ENCODE data around the gene CXXC5. TPM values are rescaled to one million over a fixed set of nuclear protein-coding genes. Genes with fewer than 3 reads are reported as not detected.
A peak's percentile ranks its signal among the peaks of the same experiment; 100 is the strongest.
"Not testable (repeated sequence)": the region's sequence is repeated elsewhere in the genome, so short reads cannot be mapped to it uniquely, and the experiment has no call there.

The CXXC5 gene
- total RNA-seq, 1 donor from 2014 or later = 37.3 TPM

DNA sequence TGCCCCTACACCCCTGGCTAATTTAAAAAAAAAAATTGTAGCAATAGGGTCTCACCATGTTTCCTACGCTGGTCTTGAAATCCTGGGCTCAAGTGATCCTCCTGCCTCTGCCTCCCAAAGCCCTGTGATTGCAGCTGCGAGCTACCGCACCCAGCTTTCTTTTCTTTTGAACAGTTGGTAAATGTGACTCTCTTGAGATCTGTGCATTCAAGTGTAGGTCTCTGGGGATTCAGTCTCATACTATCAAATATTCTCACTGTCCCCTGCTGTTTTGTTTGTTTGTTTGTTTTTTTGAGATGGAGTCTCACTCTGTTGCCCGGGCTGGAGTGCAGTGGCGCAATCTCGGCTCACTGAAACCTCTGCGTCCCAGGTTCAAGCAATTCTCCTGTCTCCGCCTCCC is 42.3 kb upstream of the CXXC5 start:
- no peak overlapping the region for H3K4me3 Mint-ChIP-seq (ENCODE audit: unreplicated experiment)
- TF ChIP-seq, protein P1, sequence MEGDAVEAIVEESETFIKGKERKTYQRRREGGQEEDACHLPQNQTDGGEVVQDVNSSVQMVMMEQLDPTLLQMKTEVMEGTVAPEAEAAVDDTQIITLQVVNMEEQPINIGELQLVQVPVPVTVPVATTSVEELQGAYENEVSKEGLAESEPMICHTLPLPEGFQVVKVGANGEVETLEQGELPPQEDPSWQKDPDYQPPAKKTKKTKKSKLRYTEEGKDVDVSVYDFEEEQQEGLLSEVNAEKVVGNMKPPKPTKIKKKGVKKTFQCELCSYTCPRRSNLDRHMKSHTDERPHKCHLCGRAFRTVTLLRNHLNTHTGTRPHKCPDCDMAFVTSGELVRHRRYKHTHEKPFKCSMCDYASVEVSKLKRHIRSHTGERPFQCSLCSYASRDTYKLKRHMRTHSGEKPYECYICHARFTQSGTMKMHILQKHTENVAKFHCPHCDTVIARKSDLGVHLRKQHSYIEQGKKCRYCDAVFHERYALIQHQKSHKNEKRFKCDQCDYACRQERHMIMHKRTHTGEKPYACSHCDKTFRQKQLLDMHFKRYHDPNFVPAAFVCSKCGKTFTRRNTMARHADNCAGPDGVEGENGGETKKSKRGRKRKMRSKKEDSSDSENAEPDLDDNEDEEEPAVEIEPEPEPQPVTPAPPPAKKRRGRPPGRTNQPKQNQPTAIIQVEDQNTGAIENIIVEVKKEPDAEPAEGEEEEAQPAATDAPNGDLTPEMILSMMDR (IDR thresholded peaks at IDR 0.05; ENCODE audit: unreplicated experiment) = no peak
- peaks cover 5% of the 10 kb centered on the region for H3K4me1 Mint-ChIP-seq (ENCODE audit: unreplicated experiment)
- peaks cover 11% of the 10 kb centered on the region for H3K36me3 Mint-ChIP-seq (ENCODE audit: low read depth, unreplicated experiment)
- peak overlapping the region; percentile 68 for H3K27ac Mint-ChIP-seq (ENCODE audit: unreplicated experiment)
- no peaks in the 10 kb centered on the region for H3K27me3 Mint-ChIP-seq (ENCODE audit: unreplicated experiment)
- no peak for DNase-seq (ENCODE audit: low spot score)
- H3K9me3 Mint-ChIP-seq (ENCODE audit: unreplicated experiment) = no peaks in the 10 kb centered on the region

DNA sequence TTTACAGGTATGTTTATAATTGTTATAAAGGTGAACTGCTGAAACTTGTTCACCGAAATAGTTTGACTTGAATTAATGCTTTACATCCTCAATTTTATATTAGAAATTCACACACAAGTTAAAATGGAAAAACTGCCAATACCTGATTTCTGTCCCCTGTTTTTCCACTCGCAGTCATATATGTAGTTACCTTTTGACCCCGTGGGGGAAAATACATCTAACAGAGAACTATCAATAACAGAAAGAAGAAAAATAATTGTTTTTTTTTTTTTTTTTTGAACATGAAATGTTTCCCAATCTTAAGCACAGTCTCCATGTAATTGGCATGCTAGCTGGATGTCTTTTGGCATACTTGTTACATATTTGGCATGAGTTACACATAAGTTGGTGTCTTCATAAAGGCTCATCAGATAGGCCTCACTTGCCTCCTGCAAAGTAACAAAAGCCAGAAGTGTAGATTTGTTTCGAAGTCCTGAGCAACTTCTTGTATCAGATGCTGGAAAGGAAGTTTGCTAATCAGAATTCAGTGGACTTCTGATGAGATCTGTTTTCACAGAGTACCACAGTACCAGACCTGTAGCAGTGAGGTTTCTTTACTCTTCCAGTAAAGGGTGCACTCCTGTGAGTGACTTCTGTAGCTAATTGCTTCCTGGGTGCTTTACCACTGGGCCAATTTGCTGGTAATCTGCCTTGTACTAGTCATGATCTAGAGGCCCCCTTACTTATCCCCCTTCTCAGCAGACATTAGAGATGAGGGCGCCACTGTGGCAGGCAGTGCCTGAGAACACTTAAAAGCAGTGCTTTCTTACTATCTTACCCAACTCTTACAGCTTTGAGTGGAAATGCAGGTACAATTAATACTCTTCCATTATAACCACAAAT is 36.2 kb upstream of the CXXC5 start:
- H3K4me3 Mint-ChIP-seq (ENCODE audit: unreplicated experiment) = no peak overlapping the region
- peaks cover 18% of the 10 kb centered on the region for H3K36me3 Mint-ChIP-seq (ENCODE audit: low read depth, unreplicated experiment)
- H3K4me1 Mint-ChIP-seq (ENCODE audit: unreplicated experiment) = no peaks in the 10 kb centered on the region
- no peaks in the 10 kb centered on the region for H3K9me3 Mint-ChIP-seq (ENCODE audit: unreplicated experiment)
- TF ChIP-seq, protein P1 (IDR thresholded peaks at IDR 0.05; ENCODE audit: unreplicated experiment) = no peak
- no peaks in the 10 kb centered on the region for H3K27me3 Mint-ChIP-seq (ENCODE audit: unreplicated experiment)
- DNase-seq (ENCODE audit: low spot score) = no peak
- H3K27ac Mint-ChIP-seq (ENCODE audit: unreplicated experiment) = no peak overlapping the region

DNA sequence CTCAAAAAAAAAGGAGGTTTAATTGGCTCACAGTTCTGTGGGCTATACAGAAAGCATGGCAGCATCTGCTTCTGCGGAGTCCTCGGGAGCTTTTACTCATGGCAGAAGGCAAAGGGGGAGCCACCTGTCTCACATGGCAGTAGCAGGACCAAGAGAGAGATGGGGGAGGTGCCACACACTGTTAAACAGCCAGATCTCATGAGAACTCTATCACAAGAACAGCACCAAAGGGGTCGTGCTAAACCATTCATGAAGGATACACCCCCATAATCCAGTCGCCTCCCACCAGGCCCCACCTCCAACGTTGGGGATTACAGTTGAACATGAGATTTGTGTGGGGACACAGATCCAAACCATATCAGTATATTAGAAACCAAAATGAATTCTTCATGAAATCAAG is 28.3 kb upstream of the CXXC5 start:
- no peak overlapping the region for H3K4me3 Mint-ChIP-seq (ENCODE audit: unreplicated experiment)
- DNase-seq (ENCODE audit: low spot score) = no peak
- peaks cover 25% of the 10 kb centered on the region for H3K36me3 Mint-ChIP-seq (ENCODE audit: low read depth, unreplicated experiment)
- no peak overlapping the region for H3K27ac Mint-ChIP-seq (ENCODE audit: unreplicated experiment)
- H3K9me3 Mint-ChIP-seq (ENCODE audit: unreplicated experiment) = no peaks in the 10 kb centered on the region
- H3K4me1 Mint-ChIP-seq (ENCODE audit: unreplicated experiment) = no peaks in the 10 kb centered on the region
- no peaks in the 10 kb centered on the region for H3K27me3 Mint-ChIP-seq (ENCODE audit: unreplicated experiment)
- TF ChIP-seq, protein P1 (IDR thresholded peaks at IDR 0.05; ENCODE audit: unreplicated experiment) = no peak

DNA sequence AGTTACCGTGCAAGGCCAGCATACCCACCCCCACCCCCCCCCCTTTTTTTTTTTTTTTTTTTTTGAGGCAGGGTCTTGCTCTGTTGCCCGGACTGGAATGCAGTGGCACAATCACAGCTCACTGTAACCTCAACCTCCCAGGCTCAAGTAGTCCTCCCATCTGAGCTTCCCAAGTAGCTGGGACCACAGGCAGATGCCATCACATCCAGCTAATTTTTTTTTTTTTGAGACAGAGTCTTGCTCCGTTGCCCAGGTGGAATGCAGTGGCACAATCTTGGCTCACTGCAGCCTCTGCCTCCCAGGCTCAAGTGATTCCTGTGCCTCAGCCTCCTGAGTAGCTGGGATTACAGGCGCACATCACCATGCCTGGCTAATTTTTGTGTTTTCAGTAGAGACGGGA is 22.8 kb upstream of the CXXC5 start:
- not testable (repeated sequence) for H3K27ac Mint-ChIP-seq (ENCODE audit: unreplicated experiment); H3K4me3 Mint-ChIP-seq (ENCODE audit: unreplicated experiment); H3K4me1 Mint-ChIP-seq (ENCODE audit: unreplicated experiment); H3K27me3 Mint-ChIP-seq (ENCODE audit: unreplicated experiment); DNase-seq (ENCODE audit: low spot score); H3K9me3 Mint-ChIP-seq (ENCODE audit: unreplicated experiment)
- H3K36me3 Mint-ChIP-seq (ENCODE audit: low read depth, unreplicated experiment) = peaks cover 33% of the 10 kb centered on the region

DNA sequence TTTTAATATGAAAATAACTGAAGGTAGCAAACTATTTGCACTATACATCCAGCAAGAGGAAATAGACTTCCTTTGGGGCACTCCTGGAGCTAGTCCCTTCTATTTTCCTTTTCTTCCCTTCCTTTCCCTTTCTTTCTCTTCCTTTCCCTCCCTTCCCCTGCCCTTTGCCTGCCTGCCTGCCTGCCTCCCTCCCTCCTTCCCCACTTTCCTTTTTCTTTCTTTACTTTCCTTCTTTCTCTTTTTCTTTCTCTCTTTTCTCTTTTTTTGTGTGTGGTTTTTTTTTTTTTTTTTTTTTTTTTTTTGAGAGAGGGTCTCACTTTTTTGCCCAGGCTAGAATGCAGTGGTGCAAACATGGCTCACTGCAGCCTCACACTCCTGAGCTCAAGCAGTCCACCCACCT is 17.3 kb upstream of the CXXC5 start:
- peaks cover 21% of the 10 kb centered on the region for H3K36me3 Mint-ChIP-seq (ENCODE audit: low read depth, unreplicated experiment)
- no peak overlapping the region for H3K4me3 Mint-ChIP-seq (ENCODE audit: unreplicated experiment)
- no peak overlapping the region for H3K27ac Mint-ChIP-seq (ENCODE audit: unreplicated experiment)
- peaks cover 17% of the 10 kb centered on the region for H3K4me1 Mint-ChIP-seq (ENCODE audit: unreplicated experiment)
- H3K27me3 Mint-ChIP-seq (ENCODE audit: unreplicated experiment) = peaks cover 7% of the 10 kb centered on the region
- TF ChIP-seq, protein P1 (IDR thresholded peaks at IDR 0.05; ENCODE audit: unreplicated experiment) = no peak
- no peak for DNase-seq (ENCODE audit: low spot score)
- H3K9me3 Mint-ChIP-seq (ENCODE audit: unreplicated experiment) = no peaks in the 10 kb centered on the region

All from endothelial cell (in vitro differentiated cells).